RPMI7951 (cell line): ENCODE data around the gene LRWD1. TPM values are rescaled to one million over a fixed set of nuclear protein-coding genes. Genes with fewer than 3 reads are reported as not detected.

ENCODE experiments used
- DNase-seq: peaks from one replicate; pipeline ENCODE4 v3.0.0-alpha.2; 2012; ENCODE audit warnings: low read depth
- total RNA-seq: library from RNA; depleted of rRNA; stranded (reverse); fragments of >200 nt; shearing (Covaris generic); gene quantifications from 2 replicates; pipeline ENCODE4 v1.2.3, GENCODE V29; 2014; rRNA removed

Gene LRWD1
- total RNA-seq: 23.6 and 33.5 TPM in 2 replicates

DNA sequence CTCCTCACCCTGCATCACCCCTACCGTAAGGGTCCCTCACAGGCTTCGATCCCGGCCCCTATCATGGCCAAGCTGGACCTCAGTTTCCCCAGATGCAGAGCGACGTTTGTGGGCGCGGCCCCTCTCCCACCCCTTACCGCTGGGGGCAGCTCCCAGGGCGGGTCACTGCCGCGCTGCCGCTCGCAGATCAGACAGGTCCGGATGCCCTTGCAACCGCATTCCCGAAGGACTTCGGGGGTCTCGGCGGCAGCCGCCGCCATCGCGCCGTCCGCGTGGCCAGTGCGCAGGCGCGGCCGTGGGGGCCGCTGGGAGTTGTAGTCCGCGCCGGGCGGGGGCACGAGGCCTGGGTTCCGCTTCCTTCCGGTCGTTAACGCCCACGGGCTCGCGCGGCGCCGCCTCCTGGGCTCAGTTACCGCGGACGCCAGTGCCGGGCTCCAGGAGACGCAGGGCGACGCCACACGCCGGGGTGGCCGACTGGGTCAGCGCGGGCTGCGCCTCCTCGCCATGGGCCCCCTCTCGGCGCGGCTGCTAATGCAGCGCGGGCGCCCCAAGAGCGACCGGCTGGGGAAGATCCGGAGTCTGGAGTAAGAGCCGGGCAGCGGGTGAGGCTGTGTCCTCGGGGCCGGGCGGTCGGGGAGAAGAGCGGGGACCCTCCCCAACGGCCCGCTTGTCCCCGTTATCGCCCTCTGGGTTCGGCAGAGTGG is at the start of gene LRWD1, which contains the start of gene ALKBH4:
Gene LRWD1, plus strand, starts transcription at position 408 of the 704 bp plus-strand sequence. Its CDS starts 97 bp downstream, at position 505.
Gene ALKBH4, minus strand, starts transcription at position 287 of the 704 bp plus-strand sequence. Its CDS starts 27 bp downstream, at position 260.
- DNase-seq: peak; percentile 93

DNA sequence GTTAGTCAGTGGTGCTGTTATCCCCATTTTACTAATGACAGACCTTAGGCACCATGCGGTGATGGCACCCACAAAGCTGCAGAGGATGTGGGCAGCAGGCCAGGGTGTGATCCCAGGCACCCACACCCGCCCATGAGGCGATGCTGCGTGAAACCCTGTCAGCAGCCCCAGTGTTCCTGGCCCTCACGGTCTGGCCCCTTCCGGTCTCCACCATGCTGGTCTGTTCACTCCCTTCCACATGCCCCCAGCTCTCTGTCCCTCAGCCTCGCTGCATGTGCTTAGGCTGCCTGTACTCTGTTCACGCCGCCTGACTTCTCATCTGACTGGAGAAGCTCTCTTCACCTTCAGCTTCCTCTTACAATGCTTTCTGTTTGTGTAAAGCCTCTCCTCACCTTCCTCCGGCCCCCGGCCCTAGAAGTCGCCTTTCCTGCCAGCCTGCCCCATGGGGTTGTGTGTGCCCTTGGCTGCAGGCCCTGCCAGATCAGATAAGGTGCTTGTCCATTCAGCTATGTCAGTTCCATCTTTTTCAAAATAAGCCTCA is 49.0 kb upstream of the LRWD1 start:
- DNase-seq: no peak

DNA sequence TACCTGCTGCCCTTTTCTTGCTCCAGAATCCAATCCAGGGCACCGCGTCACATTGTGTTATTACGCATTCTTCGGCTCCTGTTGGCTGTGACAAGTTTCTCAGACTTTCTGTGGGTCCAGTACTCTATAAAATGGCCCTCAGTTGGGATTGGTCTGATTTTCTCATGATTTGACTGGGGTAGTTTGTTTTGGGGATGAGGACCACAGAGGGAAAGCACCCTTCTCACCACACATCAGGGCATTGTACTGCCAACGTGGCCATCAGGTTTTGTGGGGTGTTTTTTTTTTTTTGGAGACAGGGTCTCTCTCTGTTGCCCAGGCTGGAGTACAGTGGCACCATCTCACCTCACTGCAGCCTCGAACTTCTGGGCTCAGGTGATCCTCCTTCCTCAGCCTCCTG is 48.4 kb upstream of the LRWD1 start:
- no peak for DNase-seq

DNA sequence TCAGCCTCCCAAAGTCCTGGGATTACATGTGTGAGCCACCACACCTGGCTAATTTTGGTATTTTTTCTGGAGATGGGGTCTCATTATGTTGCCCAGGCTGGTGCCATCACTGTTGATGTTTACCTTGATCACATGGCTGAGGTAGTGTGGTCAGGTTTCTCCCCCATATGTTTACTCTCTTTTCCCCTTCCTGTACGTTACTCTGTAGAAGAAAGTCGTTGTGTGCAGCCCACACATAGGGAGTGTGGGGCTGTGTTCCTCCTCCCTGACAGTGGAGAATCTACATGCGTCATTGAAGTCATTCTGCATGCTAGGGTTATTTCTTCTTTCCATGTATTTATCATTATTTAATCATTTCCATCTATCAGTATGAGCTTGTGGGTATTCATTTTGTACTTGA is 47.7 kb upstream of the LRWD1 start:
- DNase-seq: no peak

DNA sequence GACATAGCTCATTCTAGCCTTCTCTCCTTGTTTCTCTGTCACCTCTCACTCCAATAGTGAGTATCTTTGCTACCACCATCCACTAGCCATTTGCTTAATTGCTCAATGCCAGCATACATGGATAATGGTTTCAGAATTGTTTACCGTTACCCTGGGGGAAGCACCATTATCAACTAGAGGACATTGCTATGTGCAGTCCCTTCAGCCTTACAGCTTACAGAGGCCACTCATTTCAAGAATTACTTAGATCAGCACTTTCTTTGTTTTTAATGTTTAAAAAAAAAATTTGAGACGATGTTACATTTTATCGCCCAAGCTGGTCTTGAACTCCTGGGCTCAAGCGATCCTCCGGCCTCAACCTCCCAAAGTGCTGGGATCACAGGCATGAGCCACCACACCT is 46.2 kb upstream of the LRWD1 start:
- DNase-seq: no peak

DNA sequence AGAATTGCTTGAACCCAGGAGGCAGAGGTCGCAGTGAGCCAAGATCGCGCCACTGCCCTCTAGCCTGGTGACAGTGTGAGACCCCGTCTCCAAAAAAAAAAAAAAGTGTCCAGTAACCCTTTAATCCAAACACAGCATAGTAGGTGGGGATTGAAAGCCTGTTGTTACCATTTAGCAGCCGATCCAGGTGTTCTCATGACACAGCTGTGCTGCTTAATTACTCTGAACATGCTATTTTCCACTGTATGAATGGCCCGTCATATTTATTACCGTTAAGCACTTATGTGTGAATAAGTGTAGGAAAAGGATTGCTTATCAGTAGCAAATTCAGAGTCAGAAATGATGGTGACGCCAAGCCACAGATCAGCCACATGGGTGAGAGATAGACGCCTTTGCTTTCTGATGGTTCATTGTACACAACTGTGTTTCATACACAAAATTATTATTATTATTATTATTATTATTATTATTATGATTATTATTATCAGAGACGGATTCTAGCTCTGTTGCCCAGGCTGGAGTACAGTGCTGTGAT is 43.0 kb upstream of the LRWD1 start:
- DNase-seq: no peak

DNA sequence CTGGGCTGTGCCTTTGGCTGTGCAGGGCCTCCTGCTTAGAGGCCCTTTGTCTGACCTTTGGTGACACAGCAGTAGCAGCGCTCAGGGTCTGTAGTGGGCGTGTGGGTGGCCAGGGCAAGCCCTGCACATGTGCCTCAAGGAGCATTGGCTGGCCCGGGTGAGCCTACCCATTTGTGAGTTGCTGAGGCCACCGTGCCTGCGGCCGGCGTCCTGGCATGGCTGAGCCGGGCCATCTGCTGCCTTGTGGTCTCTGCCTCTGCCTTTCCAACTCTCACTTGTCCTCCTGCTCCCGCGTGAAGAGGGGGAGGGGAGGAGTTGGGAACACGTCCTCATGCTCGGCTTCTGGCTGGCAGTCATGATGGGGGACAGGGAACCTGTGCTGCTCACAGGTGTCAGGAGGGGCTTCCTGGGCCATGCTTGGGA is 40.6 kb upstream of the LRWD1 start:
- DNase-seq: no peak

DNA sequence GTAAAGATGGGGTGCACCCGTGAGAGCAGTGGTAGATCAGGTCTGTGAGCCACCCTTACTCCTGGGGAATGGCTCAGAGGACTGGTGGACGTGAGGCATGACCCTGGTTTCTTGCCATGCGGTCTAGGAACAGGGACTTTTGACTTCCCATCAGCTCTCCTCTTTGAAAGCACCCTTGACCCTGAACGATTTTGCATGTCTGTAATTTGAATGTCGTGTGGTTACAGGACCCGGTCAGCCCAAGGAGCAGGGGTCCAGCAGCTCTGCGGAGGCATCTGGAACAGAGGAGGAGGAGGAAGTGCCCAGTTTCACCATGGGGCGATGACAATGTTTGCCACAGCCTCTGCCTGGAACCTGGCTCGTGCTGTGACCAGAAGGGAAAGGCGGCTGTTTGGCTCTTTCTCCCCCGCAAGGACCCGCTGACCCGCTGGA is 40.0 kb upstream of the LRWD1 start:
- DNase-seq: no peak

DNA sequence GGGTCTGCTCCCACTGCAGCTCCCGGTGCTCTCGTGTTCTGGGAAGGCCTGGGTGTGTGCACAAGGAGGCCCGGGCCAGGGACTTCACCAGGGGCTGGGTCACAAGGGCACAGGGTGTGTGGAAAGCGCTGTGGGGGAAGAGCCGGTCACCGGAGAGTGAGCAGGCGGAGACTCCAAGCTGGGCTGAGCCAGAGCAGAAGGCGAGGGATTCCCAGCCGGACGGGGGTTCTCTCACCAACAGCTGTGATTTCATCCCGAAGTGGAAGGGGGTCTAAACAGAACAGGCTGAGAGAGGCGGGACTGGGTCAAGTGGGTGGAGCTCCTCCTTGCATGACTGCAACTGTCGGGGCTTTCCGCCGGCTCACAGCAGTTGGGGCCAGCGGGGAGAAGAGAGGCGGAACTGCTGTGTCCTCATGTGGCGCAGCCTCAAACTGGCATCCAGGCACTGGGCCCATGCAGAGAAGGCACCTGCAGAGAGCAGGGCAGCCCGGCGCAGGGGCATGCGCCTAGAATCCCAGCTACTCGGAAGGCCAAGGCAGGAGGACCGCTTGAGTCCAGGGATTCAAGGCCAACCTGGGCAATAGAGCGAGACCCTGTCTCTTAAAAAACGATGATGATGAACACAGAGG is 39.0 kb upstream of the LRWD1 start:
- no peak for DNase-seq

DNA sequence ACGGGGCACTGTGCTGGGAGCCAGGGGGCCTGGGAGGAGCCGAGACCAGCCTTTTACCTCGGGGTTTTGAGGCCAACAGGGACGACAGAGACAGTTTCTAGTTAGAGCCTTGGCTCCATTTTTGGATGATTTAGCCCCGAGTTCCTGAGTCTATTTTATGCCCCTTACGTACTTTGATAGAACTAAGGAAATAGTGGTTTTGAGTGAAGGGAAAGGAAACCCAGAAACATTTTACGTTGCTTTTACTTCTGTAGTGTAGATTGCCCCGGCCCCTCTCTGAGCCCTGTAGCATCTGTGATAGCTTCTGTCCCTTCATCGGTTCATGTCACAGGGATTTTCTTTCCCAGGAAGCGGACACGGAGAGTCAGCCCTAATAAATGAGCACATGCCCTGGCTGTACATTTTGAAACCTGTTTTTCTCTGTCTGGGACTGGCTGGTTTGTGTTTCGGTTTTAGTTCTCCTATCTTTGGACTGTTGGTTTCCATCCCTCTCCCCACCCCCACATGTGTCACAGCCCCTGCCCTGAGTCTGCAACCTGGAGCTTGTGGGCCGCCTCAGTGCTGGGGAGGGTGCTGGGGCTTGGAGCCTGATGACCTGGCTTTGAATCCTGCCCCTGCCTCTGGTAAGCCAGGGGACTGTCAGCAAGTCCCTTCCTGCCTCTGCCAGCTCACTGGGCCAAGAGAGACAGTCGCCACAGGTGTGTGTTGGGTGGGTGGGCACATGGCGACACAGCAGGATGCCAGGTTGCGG is 38.3 kb upstream of the LRWD1 start:
- DNase-seq: no peak

DNA sequence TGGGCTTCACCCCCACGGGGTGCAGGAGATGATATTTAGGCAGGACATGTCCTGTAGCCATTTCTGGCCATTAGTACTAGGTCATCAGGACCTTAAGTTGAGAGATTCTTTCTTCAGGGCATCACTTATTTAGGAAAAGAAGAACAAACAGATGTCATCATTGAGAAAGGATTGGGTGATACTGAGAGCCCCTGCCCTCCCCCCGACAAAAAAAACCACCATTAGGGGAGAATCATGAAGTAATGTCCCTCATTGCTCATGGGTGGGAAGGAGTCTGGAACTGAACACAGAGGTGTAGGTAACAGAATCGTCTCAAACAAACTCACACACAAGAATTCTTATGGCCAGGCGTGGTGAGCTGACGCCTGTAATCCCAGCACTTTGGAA is 37.8 kb upstream of the LRWD1 start:
- DNase-seq: no peak

DNA sequence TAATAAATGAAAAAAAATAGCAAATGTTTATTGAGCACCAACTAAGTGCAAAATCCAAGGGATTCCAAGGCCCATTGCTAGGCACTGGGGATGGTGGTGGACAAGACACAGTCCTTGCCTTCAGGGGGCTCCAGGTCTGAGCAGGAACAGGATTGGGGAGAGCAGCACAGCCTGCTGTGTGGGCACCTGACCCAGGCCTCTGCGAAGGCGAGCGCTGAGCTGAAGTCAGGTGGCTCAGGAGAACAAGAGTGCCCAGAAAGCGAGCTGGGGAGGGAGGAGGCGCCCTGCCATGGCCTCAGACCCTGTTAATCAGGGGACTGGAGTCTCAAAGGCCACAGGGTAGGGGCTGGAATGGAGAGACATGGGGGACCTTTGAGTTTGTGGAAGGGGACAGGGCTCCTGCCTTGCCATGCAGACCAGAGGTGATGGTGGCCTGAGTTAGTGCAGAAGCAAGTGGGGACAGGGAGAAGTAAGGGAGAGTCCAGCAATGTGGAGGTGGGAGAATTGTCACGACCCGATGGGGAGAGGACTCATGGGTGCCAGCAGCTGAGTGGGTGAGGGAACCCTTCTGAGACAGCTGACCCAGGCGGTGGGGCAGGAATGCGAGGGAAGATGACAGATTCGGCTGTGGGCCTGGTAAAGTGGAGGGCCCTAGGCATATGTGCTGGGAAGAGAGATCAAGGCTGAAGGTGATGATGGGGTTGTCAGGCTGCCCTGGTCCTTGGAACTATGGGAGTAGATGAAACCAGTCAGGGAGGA is 35.5 kb upstream of the LRWD1 start:
- no peak for DNase-seq

DNA sequence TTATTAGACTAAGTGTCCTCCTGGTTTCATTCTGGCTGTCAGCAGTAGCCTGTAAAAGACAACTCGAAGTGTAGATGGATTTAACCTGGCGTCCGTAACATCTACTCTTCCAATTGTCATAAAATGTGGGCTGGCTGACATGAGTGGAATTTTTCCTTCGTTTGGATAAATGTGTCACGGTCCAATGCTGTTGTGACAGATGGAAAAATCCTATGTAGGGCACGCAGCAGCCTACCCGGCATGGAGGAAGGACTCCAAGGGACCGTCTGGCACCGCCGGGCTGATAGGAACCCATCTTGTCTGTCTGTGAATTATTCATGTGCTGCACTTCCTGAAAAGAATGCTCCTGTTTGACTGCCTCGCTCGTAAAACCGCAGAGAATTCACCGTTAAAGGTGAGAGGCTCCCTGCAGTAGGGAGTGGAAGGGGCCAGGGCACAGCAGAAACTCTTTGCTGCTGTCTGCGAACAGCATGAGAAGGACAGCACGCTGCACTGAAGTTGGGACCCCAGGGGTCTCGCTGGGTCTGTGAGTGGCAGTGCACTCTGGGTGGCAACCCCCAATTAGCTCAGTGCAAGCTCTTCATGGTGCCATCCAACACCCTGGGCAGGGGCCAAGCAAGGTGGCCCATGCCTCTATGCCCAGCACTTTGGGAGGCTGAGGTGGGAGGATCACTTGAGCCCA is 33.0 kb upstream of the LRWD1 start:
- no peak for DNase-seq

DNA sequence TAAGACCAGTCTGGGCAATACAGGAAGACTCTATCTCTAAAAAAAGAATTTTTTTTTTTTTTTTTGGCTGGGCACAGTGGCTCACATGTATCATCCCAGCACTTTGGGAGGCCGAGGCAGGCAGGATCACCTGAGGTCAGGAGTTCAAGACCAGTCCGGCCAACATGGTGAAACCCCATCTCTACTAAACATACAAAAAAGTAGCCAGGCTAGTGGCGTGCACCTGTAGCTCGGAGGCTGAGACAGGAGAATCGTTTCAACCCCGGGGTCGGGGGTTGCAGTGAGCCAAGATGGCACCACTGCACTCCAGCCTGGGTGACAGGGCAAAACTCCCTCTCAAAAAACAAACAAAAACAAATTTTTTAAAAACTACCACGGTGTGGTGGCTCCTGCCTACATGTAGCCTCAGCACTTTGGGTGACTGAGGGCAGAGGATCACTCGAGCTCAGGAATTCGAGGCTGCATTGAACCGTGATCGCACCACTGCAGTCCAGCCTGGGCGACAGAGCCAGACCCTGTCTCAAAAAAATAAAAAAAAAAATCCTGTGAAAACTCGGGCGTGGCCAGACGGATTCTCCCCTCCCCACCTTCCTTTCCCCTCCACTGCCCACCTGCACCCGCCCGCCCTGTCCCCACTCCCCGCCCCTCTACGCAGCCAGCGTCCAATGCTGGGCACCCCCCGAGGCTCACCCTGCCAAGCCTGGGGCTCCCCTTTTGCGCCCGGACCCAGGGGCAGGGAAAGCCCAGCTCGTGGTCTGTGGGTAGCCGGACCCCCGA is 32.2 kb upstream of the LRWD1 start:
- no peak for DNase-seq

DNA sequence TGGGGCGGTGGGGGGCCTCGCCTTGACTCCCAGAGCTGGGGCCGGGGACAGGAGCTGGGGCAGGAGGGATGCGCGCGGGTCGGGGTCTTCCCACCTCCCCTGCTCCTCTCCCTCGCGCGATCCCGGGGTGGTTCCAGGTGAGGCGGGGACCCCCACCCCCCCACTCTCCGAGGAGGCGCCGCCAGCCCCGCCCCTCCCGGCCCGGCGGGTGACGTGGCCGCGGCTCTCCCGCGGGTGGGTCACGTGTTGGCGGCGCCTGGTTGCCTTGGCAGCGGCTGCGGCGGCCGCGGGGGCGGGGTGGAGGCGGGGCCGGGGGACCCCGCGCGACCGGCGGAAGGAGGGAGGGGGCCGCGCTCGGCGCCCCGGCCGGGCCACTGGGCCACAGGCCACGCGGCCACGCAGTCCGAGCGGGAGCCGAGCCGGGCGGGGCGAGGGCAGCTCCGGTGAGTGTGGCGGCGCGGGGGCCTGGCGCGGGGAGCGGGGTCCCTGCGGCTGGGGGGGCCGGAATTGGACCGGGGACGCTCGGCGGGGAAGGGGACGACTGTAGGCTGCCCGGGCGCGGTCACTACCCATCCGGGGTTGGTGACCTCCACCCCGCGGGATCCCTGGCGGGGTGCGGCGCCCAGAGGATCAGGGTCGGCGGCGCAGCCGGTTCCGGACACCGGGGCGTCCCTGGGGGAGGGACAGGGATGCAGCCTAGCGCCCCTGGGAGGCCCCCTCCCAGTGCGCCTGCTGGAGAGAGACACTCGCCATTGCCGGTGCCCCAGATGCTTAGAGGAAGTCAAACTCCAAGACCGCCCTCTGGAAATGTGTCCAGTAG is 31.4 kb upstream of the LRWD1 start, which contains the start of gene ORAI2:
Gene ORAI2, plus strand, starts transcription at position 357 of the 820 bp plus-strand sequence. CDS start 5,382 bp downstream, outside the sequence.
- DNase-seq: peak; percentile 73

DNA sequence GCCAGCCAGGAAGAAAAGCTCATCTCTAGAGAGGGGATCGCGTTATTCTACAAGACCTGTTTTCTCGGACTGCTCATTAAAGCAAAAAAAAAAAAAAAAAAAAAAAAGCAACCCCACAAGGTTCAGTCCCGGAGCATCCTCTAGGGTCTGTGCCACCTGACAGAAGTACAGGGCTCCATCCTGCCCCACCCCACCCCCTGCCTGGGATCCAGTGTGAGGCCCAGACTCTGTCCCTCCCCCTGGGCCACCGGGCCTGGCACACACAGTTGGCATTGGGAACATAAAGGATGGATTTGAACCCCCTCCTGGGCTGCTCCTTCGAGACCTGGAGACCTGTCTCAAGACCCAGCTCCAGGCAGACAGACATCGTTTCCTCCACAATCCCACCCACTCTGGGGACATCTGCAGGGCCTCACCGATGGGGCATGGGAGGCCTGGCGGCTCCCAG is 30.7 kb upstream of the LRWD1 start:
- DNase-seq: no peak

DNA sequence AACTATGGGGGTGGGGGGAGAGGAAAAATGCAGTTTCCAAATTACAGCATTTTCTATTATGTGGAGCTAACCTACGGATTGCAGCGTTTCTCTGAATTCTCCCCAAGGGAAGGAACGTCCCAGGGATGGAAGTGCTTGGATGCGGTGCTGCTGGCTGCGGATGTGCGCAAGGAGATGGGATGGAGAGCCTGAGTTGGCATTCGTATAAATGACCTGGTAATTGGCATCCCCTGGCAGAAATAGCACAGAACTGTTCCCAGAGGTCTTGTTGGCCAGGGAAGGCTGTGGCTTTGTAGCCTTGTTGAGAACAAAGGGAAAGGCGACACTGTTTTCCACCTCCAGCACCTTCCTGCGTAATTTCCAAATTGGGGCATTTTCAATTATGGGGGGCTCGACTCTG is 28.7 kb upstream of the LRWD1 start:
- DNase-seq: no peak

DNA sequence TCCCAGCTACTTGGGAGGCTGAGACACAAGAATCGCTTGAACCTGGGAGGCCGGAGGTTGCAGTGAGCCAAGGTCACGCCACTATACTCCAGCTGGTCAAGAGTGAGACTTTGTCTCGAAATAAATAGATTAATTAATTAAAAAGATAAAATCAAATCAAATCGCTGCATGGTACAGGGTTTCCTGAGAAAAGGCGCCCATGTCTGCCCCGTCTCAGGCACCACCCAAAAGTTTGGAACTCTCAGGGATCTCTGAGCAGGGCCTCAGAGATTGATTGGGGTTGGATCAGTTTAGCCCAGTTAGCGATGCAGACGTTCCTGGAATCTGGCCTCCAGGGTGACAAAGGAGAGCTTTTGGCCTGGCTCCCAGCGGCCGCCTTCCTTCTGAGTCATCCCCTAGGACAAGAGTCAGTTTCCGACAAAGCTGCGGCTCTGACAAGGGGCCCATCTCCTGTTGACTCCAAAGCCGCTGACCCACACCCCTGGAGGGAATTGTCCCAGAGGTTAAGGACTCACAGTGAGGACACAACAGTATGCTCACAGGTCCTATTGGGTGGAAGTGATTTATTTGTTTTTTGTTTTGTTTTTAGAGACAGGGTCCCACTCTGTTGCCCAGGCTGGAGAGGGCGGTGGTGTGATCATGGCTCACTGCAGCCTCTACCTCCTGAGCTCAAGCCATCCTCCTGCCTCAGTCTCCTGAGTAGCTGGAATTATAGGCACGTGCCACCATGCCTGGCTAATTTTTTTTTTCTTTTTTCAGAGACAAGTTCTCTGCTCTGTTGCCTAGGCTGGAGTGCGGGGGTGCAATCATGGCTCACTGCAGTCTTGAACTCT is 24.6 kb upstream of the LRWD1 start:
- peak; percentile 93 for DNase-seq
